Muscle layer of duodenum (tissue), 2 donors: ENCODE results near the gene ZSCAN18.
"Not testable (repeated sequence)": the region's sequence is repeated elsewhere in the genome, so short reads cannot be mapped to it uniquely, and the experiment has no call there.

Experiments used
- H3K27ac ChIP-seq: one replicate; pipeline ENCODE4 v1.7.0; 2013; ENCODE audit warnings: mild to moderate bottlenecking, low read length
- H3K27me3 ChIP-seq: one replicate; pipeline ENCODE4 v1.7.0; 2013; ENCODE audit warnings: low read depth, mild to moderate bottlenecking, control low read depth, low read length
- H3K36me3 ChIP-seq, 2 donors: one replicate each; pipeline ENCODE4 v1.7.0; 2013; ENCODE audit warnings: low read length in 2 of 2, control low read depth in 1 of 2, mild to moderate bottlenecking in 1 of 2; ENCODE audit not compliant: insufficient read depth in 2 of 2, control insufficient read depth in 1 of 2
- H3K4me1 ChIP-seq, 2 donors: one replicate each; pipeline ENCODE4 v1.7.0; 2013; ENCODE audit warnings: low read length in 2 of 2, mild to moderate bottlenecking in 2 of 2, control low read depth in 1 of 2, moderate library complexity in 1 of 2; ENCODE audit not compliant: insufficient read depth in 2 of 2, control insufficient read depth in 1 of 2
- H3K4me3 ChIP-seq, 2 donors: one replicate each; pipeline ENCODE4 v1.7.0; 2013; ENCODE audit warnings: low read length in 2 of 2, low read depth in 1 of 2, mild to moderate bottlenecking in 1 of 2
- H3K9me3 ChIP-seq, 2 donors: one replicate each; pipeline ENCODE4 v1.7.0; 2013; ENCODE audit warnings: low read length in 2 of 2, control low read depth in 1 of 2, mild to moderate bottlenecking in 1 of 2; ENCODE audit not compliant: control insufficient read depth in 1 of 2
- donor health status: healthy.

The ZSCAN18 gene, protein sequence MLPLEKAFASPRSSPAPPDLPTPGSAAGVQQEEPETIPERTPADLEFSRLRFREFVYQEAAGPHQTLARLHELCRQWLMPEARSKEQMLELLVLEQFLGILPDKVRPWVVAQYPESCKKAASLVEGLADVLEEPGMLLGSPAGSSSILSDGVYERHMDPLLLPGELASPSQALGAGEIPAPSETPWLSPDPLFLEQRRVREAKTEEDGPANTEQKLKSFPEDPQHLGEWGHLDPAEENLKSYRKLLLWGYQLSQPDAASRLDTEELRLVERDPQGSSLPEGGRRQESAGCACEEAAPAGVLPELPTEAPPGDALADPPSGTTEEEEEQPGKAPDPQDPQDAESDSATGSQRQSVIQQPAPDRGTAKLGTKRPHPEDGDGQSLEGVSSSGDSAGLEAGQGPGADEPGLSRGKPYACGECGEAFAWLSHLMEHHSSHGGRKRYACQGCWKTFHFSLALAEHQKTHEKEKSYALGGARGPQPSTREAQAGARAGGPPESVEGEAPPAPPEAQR

DNA sequence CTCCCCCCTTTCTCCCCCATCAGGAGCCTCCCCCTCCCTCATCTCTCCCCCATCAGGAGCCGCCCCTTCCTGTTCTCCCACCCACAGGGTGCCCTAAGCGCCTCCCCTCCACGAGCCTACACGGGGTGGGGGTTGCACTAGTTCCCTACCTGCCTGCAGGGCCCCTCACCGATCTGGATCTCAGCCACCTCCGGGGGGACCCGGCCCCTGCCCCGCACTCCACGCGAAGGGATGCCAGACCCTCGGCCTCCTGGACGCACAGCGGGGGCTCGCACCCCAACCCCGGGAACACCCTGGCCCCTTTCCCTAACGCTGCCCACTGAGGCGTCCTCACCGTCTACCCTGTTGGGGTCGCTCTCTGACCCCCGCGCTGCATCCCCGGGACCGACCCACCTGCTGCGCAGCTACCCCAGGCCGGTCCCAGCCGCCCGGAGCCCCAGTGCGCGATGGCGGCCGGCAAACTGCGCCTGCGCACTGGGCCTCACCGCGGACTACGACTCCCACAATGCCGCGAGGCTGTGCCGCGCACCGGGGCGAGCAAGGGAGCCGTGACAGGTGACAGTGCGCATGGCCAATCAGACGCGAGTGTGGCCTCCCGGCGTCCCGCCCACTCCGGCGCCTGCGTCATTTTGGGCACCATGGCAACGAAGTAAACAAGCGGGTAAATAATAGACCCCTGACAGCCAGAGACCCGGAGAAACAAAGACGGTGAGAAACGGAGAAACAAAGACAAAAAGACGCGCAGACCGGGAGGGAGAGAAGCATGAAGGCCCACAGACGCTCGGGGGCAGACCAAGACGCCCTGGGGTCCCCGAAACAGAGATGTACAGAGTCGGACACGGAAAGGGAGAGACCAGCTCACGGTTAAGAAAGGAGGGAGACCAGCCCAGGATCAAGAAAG, at the start of gene ZSCAN18:
TSS of gene ZSCAN18 (minus strand) at position 451 of the 901 bp plus-strand sequence. CDS start 7,964 bp downstream, outside the sequence.
- Histone ChIP-seq H3K27me3 (no peaks in the 10 kb centered on the region), H3K4me1 (peaks cover 4 to 15% of the 10 kb centered on the region in 2 donors), H3K4me3 (peak within 1 kb of the TSS; percentile 75 to 98), H3K36me3 (peaks cover 2 to 25% of the 10 kb centered on the region in 2 donors), H3K27ac (peak within 1 kb of the TSS; percentile 97), H3K9me3 (peaks cover 0 to 27% of the 10 kb centered on the region in 2 donors)

DNA sequence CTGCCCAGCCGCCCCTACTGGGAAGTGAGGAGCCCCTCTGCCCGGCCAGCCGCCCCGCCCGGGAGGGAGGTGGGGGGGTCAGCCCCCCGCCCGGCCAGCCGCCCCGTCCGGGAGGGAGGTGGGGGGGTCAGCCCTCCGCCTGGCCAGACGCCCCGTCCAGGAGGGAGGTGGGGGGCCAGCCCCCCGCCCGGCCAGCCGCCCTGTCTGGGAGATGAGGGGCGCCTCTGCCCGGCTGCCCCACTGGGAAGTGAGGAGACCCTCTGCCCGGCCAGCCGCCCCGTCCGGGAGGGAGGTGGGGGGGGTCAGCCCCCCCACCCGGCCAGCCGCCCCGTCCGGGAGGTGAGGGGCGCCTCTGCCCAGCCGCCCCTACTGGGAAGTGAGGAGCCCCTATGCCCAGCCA, 49.4 kb upstream of the ZSCAN18 start:
- Histone ChIP-seq H3K9me3 (peaks cover 9 to 22% of the 10 kb centered on the region in 2 donors), H3K4me1 (peaks cover 0 to 12% of the 10 kb centered on the region in 2 donors), H3K36me3 (peaks cover 4 to 13% of the 10 kb centered on the region in 2 donors)
- not testable (repeated sequence) for H3K27ac ChIP-seq, H3K27me3 ChIP-seq, H3K4me3 ChIP-seq

DNA sequence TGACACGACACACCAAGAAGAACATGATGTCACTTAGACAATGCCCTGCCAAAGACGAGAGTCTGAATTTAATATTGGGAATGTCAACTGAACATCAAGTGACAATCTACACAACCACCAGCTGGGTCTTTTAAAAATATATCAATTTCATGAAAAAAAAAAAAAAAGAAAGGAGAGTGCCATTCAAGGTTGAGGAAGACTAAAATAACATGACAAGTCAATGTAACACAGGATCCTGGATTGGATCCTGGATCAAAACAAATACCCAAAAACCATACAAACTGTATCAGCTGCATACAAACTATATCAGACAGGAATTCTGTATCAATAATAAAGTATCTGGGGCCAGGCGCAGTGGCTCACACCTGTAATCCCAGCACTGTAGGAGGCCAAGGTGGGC, 47.8 kb upstream of the ZSCAN18 start:
- peak overlapping the region; percentile 16 to 26 for H3K4me3 ChIP-seq
- H3K36me3 ChIP-seq: peaks cover 11 to 30% of the 10 kb centered on the region in 2 donors
- peaks cover 15 to 37% of the 10 kb centered on the region in 2 donors for H3K9me3 ChIP-seq
- H3K27me3 ChIP-seq: no peaks in the 10 kb centered on the region
- peaks cover 0 to 12% of the 10 kb centered on the region in 2 donors for H3K4me1 ChIP-seq
- no peak overlapping the region for H3K27ac ChIP-seq

DNA sequence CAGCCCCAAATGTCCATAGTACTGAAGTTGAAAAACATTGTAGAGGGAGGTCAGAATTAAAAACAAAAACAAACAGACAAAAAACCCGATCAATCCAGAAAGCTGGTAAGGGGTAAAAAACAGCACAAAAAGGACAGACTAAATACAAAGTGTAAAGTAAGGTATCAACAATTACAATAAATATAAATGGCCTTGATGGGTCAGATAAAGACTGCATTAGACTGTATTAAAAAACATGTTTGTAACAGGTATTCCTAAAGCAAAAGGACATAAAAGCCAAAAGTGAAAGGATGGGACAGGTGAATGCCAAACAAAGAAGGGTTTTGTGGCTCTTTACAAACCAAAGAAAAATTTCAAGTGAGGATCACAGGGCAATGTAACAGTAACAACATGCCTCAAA, 36.2 kb upstream of the ZSCAN18 start:
- Histone ChIP-seq H3K9me3 (peaks cover 71 to 97% of the 10 kb centered on the region in 2 donors), H3K27me3 (no peaks in the 10 kb centered on the region), H3K4me1 (no peaks in the 10 kb centered on the region), H3K27ac (no peak overlapping the region), H3K4me3 (peak overlapping the region; percentile 13 to 70), H3K36me3 (peaks cover 30 to 98% of the 10 kb centered on the region in 2 donors)

DNA sequence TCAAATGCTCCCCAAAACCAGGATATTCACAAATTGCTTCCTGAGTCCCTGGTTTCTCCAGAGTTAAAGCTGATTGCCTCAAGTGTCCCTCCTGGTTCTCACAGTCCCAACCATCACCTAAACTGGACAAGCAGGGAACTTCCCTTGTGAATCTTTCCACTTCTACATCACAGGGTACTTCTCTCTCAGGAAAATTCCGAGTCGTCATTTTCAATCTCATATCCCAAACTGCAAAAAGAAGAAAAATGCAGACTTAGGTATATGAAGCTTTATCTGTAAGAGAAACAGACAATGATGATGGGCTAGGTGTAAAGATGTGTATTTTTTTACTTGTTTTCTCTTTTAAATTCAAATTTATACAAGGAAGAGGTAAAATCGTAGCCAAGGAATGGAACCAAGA, 31.3 kb upstream of the ZSCAN18 start:
- peak overlapping the region; percentile 44 to 70 for H3K4me3 ChIP-seq
- peaks cover 82 to 100% of the 10 kb centered on the region in 2 donors for H3K9me3 ChIP-seq
- H3K4me1 ChIP-seq: no peaks in the 10 kb centered on the region
- peaks cover 39 to 88% of the 10 kb centered on the region in 2 donors for H3K36me3 ChIP-seq
- H3K27me3 ChIP-seq: no peaks in the 10 kb centered on the region
- H3K27ac ChIP-seq: no peak overlapping the region

DNA sequence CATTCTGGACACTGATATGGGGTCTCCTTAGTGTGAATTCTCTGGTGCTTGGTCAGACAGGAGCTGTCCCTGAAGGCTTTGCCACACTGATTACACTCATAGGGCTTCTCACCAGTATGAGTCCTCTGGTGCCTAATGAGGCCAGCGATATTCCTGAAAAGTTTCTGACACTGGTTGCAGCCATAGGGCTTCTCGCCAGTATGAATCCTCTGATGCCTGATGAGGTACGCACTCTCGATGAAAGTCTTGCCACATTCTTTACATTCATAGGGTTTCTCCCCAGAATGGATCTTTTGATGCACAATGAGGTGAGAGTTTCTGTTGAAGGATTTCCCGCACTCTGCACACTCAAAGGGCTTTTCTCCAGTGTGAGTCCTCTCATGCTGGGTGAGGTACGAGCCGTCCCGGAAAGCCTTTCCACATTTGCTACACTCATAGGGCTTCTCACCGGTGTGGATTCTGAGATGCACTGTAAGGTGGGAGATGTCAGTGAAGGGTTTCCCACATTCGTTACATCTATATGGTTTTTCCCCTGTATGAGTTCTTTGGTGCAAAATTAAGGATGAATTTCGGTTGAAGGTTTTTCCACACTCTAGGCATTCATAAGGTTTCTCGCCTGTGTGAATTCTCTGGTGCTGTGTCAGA, 30.1 kb upstream of the ZSCAN18 start:
- Histone ChIP-seq H3K9me3 (peaks cover 71 to 100% of the 10 kb centered on the region in 2 donors), H3K4me1 (no peaks in the 10 kb centered on the region), H3K27me3 (no peaks in the 10 kb centered on the region), H3K36me3 (peaks cover 28 to 77% of the 10 kb centered on the region in 2 donors), H3K27ac (no peak overlapping the region), H3K4me3 (peak overlapping the region; percentile 44 to 70)

DNA sequence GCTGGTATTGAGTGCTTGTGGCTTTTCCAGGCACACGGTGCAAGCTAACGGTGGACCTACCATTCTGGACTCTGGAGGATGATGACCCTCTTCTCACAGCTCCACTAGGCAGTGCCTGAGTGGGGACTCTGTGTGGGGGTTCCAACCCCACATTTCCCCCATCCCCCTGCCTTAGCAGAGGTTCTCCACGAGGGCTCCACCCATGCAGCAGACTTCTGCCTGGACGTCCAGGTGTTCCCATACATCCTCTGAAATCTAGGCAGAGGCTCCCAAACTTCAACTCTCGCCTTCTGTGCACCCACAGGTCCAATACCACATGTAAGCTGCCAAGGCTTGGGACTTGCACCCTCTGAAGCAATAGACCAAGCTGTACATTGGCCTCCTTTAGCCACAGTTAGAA, 25.3 kb upstream of the ZSCAN18 start:
- Histone ChIP-seq H3K4me3 (peak overlapping the region in 1 of 2 donors; percentile 70), H3K27ac (no peak overlapping the region), H3K4me1 (no peaks in the 10 kb centered on the region), H3K9me3 (peaks cover 51 to 97% of the 10 kb centered on the region in 2 donors), H3K27me3 (no peaks in the 10 kb centered on the region), H3K36me3 (peaks cover 8 to 29% of the 10 kb centered on the region in 2 donors)

DNA sequence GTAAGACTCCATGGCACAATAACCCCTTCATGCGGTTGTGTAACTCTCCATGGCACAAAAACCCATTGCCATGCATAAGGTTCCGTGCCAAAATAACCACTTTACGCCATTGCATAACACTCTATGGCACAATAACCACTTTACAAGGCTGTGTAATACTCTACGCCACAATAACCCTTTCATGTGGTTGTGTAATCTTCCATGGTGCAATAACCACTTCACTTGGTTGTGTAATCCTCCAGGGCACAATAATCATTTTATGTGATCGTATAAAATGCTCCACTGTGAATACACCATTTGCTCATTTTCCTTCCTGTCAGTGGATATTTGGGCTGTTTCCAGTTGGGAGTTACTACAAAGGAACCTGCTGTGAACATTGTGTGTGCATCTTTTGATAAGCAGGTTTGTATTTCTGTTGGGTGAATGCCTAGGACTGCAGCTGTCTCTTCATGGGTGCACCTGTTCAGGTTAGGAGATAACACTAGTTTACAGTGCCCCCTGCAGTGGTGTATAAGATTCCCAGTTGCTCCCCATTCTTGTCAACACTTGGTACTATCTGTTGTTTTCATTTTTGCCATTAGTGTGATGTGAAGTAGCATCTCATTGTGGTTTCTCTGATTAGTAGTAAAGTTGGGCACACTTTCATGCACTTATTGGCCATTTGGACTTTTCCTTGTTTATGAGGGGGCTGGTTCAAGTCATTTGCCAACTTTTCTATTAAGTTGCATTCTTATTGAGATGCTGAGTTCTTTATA, 21.1 kb upstream of the ZSCAN18 start:
- H3K27ac ChIP-seq: no peak overlapping the region
- H3K4me3 ChIP-seq: peak overlapping the region; percentile 28 to 57
- peaks cover 35 to 92% of the 10 kb centered on the region in 2 donors for H3K9me3 ChIP-seq
- no peaks in the 10 kb centered on the region for H3K4me1 ChIP-seq
- H3K36me3 ChIP-seq: peaks cover 0 to 13% of the 10 kb centered on the region in 2 donors
- no peaks in the 10 kb centered on the region for H3K27me3 ChIP-seq

DNA sequence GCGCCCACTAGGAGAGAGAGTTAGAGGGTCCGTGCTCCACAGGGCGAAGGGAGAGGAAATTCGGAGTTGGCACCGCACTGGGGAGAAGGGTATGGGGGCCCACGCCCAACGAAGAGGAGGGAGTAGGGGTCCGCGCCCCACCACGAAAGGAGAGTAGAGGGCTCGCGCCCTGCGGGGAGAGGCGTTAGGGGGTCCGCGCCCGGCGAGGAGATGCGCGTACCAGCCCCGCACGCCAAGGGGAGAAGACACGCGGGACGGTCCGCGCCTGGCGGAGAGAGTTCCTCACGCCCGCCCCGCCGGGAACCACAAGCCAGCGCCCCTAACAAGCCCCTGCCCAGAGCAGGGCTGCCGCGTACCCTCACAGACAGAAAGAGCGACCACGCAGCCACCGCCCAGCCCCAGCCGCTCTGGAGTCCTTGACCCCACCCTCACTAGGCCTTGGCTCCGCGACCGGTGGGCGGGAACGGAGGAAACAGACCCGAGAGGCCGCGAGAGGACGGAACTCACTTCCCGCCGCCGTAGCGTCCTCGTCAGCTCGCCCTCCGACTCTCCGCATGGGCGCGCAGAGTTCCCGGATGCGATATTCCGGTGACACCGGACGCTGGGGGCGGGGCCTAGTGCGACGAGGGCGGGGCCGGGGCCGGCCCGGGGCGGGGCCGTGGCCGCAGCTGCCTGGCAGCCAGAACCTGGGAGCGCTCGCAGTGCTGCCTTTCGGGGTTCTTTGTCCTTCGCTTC, 20.0 kb upstream of the ZSCAN18 start:
- peak overlapping the region in 1 of 2 donors; percentile 57 for H3K4me3 ChIP-seq
- H3K9me3 ChIP-seq: peaks cover 39 to 92% of the 10 kb centered on the region in 2 donors
- no peak overlapping the region for H3K27ac ChIP-seq
- peaks cover 0 to 13% of the 10 kb centered on the region in 2 donors for H3K36me3 ChIP-seq
- no peaks in the 10 kb centered on the region for H3K27me3 ChIP-seq
- H3K4me1 ChIP-seq: no peaks in the 10 kb centered on the region

DNA sequence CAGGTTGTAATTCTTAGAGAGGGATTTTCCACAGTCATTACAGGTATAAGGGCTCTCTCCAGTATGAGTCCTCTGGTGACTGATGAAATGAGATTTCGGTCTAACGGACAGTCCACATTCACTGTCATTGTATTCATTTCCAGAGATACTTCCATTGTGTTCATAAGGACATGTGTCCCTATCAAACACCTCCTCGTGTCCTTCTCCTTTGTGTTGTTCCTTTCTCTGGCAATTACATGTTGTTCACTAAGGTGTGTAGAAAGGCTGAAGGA, 10.5 kb upstream of the ZSCAN18 start:
- Histone ChIP-seq H3K36me3 (peaks cover 0 to 3% of the 10 kb centered on the region in 2 donors), H3K4me1 (no peaks in the 10 kb centered on the region), H3K27me3 (no peaks in the 10 kb centered on the region), H3K9me3 (peaks cover 27 to 87% of the 10 kb centered on the region in 2 donors), H3K4me3 (peak overlapping the region in 1 of 2 donors; percentile 59), H3K27ac (no peak overlapping the region)
